Glomerular visceral epithelial cell (primary cell): ENCODE data around the gene PDXDC1.
A peak's percentile ranks its signal among the peaks of the same experiment; 100 is the strongest.
"Not testable (repeated sequence)": the region's sequence is repeated elsewhere in the genome, so short reads cannot be mapped to it uniquely, and the experiment has no call there.

Experiments used
- DNase-seq: peaks from one replicate; pipeline ENCODE4 v3.0.0-alpha.2; 2016; ENCODE audit errors: extremely low spot score

Gene PDXDC1

DNA sequence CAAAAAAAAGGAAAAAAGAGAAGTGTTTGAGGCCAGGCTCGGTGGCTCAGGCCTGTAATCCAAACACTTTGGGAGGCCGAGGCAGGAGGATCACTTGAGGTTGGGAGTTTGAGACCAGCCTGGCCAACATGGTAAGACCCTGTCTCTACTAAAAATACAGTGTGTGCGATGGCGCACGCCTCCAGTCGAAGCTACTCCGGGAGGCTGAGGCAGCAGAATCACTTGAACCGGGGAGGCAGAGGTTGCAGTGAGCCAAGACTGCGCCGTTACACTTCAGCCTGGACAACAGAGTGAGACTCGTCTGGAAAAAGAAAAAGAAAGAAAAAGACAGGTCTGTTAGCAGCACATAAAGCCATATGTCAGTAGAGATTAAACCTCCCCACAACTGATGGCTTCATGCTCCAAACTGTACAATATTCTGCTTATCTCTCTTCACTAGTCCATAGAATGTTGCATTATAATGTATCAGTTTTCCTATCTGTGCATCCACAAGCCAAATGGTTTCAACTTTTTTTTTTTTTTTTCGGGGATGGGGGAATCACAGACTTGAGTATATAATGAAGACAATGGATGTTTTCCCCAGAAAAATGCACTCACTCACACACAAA, 3.1 kb upstream of the PDXDC1 start:
- DNase-seq = not testable (repeated sequence)

DNA sequence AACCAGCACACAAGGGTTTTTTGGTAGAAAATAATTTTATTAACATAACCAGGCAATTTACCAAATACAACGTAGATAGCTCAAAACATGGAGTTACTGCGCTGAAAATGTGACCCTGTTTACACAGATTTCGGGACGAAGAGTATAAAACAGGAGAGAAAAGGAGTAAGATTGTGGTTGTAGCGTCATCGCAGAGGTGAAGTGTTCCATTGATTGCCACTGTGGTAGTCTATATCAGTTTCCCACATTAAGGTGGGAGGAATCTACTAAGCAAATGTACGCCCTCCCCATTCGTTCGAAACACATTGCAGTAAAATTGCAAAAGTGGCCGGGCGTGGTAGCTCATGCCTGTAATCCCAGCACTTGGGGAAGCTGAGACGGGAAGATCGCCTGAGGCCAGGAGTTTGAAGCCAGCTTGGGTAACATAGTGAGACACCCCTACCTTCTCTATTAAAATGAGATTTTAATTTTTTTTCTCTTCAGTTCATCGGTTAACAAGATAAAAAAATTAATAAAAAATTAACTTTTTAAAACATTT, 972 bp upstream of the PDXDC1 start:
- DNase-seq = not testable (repeated sequence)

DNA sequence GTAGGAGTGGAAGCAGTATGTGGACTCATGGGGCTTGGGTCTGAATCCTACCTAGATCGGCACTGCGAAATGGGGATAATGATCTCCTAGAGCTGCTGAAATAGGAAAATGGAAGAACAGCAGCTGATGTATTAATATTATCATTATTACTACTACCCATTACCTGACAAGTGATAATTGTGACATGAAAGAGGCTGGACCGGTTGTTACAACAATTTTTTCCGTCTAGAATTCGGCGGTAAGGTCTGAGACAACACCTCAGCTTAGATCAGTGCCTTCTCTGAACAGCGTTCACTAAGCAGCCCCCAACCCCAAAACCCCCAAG, 533 bp upstream of the PDXDC1 start:
- not testable (repeated sequence) for DNase-seq

DNA sequence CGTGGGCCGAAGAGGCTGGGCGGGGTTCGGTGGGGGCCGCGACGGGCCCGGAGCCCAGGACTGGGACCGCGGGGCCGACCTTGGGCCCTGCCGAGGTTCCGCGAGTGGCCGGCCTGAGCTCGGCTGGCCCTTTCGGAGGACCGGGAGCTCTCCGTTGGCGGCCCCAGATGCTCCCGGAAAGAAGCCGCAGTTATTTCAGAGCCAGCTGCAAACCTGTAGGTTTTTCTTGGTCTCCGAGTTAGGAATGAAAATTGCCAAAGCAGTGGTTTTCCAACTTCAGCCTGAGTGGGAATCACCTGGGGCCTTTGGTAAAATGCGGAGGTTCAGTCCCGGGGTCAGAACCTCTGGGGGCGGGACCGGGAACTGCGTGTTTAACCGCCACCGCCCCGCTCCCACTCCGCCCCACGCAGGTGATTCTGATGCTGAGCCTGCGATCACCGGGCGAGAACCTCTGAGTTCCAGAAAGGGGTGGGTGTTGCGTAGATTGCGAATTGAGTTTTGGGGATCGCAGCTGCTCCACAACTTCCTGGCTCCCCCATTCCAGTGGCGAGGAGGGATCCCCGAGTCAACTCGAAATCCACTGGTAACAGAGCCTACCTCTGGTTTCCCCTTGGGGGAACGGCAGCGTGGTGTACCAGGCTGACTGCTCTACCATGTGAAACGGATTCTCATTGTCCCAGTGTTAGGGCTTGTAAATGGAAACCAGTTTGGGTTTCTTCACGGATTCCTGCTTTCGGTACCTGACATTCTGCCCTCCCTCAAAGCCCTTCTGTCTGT, 780 bp downstream of the PDXDC1 start:
- peak; percentile 31 for DNase-seq

DNA sequence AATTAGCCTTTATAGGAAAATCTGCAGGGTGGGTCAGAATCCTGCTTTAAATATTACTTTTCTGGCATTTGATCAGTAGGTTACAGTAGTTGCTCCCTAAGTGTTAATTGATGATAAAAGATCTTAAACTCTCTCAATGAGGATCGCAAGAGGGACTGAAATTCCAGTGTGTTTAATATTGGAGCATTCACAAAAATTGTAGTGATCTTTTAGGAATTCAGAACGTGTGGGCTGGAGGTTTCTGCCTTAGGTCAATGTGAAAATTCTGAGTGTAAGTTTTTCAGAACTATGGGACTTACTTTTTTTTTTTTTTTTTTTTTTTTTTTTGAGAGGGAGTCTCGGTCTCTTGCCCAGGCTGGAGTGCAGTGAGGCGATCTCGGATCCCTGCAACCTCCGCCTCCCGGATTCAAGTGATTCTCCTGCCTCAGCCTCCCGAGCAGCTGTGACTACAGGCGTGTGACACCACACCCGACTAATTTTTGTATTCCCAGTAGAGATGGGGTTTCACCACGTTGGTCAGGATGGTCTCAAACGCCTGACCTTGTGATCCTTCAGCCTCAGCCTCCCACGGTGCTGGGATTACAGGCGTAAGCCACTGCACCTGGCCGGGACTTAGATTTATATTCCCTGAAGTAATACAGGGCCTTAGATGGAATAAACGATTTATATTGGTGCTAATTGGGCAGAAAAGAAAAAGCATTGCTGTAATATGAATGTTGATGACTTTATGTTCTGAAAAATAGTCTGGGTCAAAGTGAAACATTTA, 2.3 kb downstream of the PDXDC1 start:
- DNase-seq = not testable (repeated sequence)

DNA sequence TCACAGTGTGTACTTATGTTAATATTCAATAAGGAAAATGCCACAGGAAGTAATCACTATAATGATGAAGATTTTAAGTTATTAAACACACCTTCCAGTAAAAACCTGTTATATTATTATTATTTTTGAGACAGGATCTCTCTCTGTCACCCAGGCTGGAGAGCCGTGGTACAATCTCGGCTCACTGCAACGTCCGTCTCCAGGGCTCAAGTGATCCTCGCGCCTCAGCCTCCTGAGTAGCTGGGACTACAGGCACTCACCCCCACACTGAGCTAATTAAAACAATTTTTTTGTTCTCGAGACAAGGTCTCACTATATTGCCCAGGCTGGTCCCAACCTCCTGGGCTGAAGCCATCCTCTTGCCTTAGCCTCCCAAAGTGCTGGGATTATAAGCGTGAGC, 3.5 kb downstream of the PDXDC1 start:
- DNase-seq = not testable (repeated sequence)

DNA sequence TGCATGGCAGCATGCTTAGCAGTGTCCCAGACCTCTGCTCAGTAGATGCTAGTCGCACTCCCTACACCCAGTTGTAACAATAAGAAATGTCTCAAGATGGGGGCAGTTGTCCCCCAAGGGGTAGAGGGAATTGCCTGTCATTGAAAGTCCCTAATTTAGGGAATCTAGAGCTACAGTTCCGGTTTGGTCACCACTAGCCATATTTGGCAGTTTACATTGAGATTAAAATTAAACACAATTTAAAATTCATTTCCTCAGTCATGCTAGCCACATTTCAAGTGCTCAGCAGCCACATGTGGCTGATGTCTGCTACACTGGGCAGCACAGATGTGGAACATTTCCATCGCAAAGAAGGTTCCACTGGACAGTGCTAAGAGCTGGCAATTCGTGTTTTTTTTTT, 4.1 kb downstream of the PDXDC1 start:
- not testable (repeated sequence) for DNase-seq

DNA sequence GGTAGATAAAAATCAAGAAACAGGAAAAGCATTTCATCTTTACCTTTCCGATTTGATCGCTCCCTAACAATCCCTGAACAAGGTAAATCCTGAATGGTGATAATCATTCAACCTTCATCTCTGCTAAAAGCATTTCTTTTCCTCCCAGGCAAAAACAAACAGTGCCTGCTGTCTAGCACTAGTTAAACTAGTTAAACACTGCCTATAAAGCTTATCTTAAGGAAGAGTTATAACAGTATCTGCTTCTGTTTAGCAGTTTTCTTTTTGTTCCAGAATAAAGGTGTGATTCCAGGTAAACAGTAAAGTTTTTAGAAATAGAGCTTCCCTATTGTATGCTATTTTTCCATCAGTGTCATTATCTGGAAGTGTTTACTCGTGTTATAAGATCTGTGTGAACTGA, 6.4 kb downstream of the PDXDC1 start:
- DNase-seq = not testable (repeated sequence)

DNA sequence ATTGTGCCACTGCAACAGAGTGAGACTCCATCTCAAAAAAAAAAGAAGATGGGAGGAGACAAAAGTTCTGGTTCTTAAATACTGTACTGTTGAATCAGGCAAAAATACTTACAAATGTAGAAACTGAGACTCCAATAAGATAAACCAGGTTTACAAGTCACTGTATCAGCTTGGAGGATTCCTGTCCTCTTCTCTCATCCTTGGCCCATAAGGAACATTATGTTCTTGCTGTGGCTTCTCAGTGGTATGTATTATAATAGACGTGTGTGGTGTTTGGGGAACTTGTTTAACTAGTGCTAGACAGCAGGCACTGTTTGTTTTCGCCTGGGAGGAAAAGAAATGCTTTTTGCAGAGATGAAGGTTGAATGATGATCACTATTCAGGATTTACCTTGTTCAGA, 7.7 kb downstream of the PDXDC1 start:
- not testable (repeated sequence) for DNase-seq

DNA sequence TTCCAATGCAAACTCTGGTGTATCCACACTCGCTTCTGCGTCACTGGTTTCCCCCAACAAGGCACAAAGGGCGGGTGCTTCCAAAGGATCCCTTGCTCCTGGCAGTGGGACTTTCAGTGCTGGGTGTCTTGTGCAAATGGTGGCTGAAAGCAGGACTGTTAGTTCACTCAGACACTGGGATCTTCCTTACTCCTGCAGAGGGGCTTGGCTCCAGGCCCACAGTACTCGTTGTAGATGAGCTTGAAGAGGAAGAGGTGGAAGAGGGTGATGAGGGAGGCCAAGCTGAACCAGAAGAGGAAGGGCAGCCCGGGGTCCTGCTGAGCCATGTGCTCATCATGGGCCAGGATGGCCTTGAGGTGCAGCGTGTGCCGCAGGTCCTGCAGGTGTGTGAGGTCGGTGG, 13.3 kb downstream of the PDXDC1 start:
- not testable (repeated sequence) for DNase-seq

DNA sequence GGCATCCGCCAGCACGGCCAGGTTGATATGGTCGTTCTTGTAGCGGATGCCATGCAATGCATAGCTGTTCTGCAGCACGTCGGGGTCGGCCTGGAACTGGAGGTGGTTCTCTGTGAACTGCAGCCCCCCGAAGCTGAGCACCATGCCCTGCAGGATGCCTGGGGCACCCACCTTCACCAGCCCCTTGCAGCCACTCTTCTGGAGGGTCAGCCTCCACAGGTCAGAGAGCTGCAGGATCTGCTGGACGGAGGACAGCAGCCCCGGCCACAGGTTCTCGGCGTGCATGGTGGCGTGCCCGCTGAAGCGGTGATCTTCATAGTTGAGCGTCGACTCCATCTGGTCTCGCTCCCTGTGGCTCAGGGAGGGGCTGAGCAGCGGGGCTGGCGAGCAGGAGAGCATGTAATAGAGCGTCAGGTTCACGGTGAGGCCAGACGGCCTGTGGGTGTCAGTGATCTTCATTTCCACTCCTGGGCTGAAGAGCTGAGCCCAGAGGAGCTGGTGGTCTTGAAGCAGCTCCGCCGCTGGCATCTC, 13.9 kb downstream of the PDXDC1 start:
- not testable (repeated sequence) for DNase-seq

DNA sequence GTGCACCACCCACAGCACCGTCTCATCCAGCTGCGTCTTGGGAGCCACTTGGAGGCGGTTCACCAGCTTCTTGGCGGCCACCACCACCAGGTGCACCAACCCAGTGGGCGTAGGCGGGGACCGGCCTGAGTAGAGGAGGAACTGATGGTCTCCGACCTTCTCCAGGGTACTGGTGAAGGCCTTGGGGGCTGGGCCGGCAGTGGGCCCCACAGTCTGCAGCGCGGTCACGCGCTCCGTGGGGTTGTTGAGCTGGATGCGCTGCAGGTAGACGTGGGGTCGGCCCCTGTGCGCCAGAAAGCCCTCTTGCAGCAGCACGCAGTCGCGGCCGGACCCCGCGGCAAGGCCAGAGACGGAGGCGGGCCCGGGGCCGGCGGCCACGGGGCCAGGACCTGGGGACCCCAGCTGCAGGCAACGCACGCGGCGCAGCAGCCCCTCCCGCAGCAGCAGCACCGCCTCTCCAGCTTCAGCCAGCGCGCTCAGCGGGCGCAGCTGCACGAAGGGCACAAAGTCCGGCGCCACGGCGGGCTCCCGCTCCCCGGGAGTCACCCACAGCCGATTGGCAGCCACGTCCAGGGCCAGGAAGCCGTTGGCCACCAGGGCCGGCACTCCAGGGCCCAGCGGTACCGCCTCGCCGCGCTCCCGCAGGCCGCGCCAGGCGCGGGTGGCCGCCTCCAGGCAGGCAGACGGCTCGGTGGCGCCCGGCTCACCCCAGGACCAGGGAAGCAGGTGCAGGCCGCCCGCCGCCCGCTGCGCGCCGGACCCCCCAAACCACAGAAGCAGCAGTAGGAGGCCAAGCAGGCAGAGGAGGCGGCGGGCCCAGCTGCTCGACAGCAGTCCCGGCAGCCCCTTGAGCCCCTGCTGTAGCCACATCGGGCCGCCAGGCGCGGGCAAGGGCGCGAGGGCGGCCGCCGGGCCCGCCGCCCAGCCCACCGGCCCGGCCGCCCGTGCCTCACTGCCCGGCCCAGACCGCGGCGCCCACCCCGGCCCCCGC, 14.8 kb downstream of the PDXDC1 start:
- DNase-seq = not testable (repeated sequence)

DNA sequence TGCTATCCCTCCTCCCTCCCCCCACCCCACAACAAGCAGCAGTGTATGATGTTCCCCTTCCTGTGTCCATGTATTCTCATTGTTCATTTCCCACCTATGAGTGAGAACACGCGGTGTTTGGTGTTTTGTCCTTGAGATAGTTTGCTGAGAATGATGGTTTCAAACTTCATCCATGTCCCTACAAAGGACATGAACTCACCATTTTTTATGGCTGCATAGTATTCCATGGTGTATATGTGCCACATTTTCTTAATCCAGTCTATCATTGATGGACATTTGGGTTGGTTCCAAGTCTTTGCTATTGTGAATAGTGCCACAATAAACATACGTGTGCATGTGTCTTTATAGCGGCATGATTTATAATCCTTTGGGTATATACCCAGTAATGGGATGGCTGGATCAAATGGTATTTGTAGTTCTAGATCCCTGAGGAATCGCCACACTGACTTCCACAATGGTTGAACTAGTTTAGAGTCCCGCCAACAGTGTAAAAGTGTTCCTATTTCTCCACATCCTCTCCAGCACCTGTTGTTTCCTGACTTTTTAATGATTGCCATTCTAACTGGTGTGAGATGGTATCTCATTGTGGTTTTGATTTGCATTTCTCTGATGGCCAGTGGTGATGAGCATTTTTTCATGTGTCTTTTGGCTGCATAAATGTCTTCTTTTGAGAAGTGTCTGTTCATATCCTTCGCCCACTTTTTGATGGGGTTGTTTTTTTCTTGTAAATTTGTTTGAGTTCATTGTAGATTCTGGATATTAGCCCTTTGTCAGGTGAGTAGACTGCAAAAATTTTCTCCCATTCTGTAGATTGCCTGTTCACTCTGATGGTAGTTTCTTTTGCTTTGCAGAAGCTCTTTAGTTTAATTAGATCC, 18.7 kb downstream of the PDXDC1 start:
- DNase-seq = not testable (repeated sequence)

DNA sequence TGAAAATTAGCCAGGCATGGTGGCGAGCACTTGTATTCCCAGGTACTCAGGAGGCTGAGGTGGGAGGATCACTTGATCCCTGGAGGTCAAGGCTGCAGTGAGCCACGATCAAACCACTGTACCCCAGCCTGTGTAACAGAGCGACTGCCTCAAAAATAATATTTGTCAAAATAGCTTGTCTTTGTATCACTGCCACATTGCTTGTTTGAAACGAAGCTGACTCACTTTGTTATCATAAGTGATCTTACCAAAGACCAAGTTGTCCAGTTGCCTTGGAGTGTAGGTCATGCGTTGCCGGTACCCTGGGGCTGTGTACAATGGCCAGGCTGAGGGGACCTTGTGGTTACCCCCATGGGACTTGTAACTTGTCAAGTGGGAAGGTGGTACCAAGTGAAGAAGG, 21.9 kb downstream of the PDXDC1 start:
- not testable (repeated sequence) for DNase-seq

DNA sequence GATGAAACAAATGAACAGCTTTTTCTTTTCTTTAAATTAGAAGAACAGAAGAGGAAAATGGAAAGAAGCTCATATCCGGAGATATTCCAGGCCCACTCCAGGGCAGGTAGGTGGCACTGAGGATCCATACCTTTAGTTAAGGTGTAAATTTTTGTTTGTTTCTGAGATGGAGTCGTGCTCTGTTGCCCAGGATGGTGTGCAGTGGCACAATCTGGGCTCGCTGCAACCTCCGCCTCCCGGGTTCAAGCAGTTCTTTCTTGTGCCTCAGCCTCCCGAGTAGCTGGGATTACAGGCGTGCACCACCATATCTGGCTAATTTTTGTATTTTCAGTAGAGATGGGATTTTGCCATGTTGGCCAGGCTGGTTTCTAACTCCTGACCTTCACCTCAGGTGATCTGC, 23.5 kb downstream of the PDXDC1 start:
- DNase-seq = not testable (repeated sequence)

DNA sequence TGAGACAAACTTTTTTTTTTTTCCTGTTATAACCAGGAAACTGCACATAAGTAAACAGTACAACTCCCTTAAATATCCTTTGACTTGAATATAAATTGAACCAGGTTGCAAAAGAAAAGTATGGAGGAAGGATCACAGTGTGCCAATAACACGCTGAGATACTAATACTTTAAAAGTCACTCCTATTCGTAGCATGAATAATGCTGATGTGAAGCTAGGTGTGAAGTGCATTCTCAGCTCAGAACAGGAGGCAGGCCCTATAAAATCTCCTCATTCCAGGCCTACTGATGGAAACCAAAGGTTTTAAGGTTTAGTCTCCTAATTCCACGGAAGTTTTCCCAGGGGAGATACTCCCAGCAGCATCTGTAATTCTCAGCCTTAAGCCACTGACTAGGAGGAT, 25.0 kb downstream of the PDXDC1 start:
- DNase-seq = not testable (repeated sequence)

DNA sequence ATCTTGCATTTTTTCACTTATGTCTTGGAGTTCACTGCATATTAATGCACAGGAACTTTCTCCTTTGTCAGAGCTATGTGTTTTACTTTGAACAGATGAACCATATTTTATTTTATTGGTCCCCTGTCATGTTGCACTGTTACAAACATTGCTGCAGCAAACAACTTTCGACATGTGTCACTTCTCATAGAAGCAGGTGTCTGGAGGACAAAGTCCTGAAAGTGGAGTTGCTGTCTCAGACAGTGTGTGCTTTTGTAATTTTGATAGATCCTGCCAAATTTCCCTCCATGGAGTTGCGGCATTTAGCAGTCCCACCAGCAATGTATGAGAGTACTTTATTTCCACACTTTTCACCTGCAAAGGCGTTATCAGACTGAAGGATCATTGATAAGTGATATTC, 27.6 kb downstream of the PDXDC1 start:
- not testable (repeated sequence) for DNase-seq

DNA sequence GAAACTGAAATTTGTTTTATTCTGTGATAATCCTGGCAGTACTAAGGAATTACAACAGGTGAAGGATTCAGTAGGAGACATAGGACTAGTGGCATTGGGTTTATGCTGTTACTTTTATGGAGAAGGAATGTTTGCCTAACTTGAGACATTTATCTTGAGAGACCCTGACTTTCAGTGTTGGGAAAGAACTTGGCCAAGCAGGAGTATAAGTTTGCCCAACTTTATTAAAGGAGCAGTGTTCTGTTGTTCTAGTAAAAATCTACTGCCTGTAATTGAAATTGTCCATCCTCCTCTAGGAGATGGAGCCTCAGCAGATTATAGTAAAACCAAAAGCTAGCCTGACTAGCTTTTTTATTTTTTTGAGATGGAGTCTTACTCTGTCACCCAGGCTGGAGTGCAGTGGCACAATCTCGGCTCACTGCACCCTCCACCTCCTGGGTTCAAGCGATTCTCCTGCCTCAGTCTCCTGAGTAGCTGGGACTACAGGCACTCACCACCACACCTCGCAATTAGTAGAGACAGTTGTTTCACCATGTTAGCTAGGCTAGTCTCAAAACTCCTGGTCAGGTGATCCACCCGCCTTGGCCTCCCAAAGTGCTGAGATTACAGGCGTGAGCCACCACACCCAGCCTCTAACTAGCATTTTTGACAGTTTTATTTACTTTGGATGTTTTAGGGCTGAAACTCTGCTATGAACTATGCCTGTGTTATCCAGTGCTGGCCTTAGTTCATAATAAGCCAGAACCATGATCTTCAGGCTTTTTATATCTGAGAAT, 30.7 kb downstream of the PDXDC1 start:
- DNase-seq = not testable (repeated sequence)

DNA sequence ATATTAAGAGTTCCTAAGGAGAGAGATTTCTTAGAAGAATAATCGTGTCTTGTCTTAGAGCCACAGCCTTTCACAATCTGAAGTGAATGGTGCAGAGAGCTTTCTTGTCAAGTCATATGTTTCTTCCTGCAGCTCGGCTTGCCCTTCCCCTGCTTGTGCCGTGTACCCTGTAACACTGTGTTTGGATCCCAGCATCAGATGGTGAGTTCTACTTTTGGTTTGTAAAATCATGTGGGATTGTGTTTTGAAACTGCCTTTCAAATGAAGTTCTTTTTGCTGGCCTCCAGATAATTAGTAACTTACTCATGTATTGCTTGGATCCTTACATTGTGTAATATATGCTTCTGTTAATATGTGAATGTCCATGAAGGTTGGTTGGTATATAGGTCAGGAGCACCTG, 33.8 kb downstream of the PDXDC1 start:
- not testable (repeated sequence) for DNase-seq
